ENCODE results near the gene TNFRSF1A.

The TNFRSF1A gene

DNA sequence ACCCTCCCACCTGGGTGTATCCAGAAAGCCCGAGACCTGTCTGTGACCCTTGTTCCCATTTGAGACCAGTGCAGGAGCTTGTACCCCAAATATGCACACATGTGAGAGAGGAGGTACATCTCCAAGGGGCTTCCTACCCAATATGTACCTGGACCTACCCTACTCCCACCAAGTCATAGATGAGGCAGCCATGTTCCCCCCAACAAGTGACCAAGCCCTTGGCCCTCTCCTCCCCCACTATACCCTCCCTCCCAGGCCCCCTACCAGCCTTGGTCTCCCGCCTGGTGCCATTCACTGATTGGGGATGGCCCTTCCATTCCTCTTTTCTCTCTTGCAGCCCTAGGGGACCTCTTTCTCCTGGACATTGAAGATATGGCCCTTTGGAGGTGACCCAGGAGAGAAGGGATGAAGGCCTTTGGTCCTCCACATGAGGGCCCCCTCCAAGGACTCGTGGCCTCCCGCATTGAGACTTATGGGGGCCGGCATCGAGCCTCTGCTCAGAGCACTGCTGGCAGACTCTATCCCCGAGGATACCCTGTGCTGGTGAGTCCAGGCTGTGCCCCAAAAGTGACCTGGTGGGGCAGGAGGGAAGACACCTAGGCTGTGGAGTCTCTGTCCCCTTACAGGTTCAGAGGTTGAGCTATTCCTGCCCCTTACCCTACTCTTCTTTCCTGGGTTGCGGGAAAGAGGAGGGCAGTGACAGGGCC, 29.9 kb downstream of the TNFRSF1A start:
- TF ChIP-seq, protein P1, sequence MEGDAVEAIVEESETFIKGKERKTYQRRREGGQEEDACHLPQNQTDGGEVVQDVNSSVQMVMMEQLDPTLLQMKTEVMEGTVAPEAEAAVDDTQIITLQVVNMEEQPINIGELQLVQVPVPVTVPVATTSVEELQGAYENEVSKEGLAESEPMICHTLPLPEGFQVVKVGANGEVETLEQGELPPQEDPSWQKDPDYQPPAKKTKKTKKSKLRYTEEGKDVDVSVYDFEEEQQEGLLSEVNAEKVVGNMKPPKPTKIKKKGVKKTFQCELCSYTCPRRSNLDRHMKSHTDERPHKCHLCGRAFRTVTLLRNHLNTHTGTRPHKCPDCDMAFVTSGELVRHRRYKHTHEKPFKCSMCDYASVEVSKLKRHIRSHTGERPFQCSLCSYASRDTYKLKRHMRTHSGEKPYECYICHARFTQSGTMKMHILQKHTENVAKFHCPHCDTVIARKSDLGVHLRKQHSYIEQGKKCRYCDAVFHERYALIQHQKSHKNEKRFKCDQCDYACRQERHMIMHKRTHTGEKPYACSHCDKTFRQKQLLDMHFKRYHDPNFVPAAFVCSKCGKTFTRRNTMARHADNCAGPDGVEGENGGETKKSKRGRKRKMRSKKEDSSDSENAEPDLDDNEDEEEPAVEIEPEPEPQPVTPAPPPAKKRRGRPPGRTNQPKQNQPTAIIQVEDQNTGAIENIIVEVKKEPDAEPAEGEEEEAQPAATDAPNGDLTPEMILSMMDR (IDR thresholded peaks at IDR 0.05; ENCODE audit: low read depth, low read length): no peak
- no peak for DNase-seq (ENCODE audit: extremely low read depth, low read depth)

DNA sequence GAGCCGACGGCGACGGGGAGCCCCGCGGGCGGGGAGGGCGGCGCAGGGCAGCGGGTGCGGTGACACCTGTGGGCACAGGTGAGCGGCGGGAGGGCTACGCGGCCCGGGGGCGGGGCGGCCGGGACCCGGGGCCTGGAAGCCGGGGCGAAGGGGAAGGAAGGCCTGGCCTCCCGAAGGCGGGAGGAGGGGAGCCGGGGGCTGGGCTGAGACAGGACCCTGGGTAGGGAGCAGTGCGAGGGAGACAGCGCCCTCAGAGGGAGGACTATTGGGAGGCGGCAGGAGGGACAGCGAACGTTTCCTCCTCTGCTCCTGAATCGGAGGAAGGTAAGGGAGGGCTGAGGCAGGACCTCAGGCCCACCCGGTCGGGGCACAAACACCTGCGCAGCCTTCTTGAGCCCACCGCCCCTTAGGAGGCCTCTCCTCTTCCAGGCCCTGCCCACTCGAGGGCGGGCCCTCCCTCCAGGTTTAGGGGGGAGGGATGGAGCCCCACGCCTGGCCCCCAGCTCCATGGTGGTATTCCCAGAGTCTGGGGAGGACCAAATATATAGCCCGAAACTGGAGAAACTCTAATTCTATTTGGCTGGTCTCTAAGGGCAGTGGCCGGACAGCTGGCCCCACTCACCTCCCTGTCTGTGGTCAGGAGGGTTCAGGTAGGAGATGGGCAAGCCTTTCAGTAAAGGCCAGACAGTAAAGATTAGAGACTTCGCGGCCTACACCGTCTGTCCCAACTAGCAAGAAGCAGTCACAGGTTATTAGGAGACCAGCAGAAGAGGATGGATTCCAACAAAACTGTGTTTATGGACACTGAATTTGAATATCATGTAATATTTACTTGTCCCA, 30.9 kb downstream of the TNFRSF1A start:
- TF ChIP-seq, protein P1 (IDR thresholded peaks at IDR 0.05; ENCODE audit: low read depth, low read length): no peak
- DNase-seq (ENCODE audit: extremely low read depth, low read depth): no peak

DNA sequence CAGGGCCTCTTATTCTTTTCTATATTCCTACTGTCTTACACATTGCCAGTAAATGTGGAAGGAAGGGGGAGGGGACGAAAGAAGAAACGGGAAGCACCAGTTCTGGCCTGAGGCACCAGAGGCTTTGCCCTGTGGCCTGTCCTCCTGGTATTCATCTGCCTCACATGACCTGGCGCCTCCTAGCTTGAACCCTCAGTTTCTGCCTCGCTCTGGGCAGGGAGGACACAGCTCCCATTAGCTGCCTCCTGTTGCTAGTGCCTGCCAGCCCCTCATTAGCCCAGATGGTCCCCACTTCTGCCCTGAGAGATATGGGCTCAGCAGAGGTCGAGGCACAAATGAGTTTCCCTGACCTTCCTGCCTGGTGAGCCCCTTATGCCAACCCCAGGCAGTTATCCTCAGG, 34.3 kb downstream of the TNFRSF1A start:
- TF ChIP-seq, protein P1 (IDR thresholded peaks at IDR 0.05; ENCODE audit: low read depth, low read length): no peak
- DNase-seq (ENCODE audit: extremely low read depth, low read depth): no peak

DNA sequence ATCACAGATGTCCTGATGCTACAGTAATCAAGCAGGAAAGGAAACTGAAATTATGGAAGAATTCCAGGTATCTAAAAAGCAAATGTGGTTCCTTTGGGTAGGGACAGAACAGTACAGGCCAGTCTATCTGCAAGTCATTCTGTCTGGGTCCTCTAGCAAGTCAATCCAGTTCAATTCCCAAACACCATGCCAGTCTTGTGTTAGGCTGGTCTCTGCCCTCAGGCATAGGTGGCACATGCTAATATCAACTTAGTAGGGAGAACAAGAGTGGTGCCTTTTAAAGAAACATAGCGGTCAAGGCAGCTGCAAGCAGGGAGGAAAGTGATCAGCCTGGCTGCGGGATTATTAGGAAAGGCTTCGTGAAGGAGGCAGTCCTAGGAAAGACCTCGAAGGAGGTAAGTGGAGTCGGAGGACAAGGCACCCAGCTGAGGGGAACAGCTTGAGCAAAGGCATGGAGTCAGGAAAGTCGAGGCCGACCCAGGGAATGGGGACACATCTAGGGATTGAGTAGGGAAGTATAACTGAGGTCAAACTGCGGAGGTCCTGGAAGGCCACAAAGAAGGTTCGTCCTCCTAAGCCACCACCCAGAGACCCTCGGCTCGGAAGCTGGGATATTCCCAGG, 35.2 kb downstream of the TNFRSF1A start:
- no peak for DNase-seq (ENCODE audit: extremely low read depth, low read depth)

DNA sequence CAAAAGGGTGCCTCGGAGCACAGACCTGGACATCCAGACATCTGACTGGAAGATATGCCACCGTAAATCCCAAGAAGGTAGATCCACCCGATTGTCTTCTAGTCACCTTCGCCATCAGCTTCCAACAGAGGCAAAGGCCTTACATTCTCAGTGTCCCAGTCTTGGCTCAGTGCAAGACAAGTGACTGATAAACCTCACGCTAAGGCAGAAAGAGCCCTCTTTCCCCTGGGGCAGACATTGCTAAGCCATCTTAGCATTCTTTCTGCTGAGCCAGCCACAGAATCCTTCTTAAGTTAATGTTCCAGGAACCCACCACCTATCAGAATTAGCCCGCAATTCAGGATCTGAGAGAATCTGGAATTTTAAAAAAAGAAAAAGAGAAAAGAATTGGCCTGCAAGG, 35.7 kb downstream of the TNFRSF1A start:
- DNase-seq (ENCODE audit: extremely low read depth, low read depth): no peak
- TF ChIP-seq, protein P1 (IDR thresholded peaks at IDR 0.05; ENCODE audit: low read depth, low read length): no peak

More for the DNA sequence above, 35.2 kb downstream of the TNFRSF1A start:
- TF ChIP-seq, protein P1 (IDR thresholded peaks at IDR 0.05; ENCODE audit: low read depth, low read length): no peak

DNA sequence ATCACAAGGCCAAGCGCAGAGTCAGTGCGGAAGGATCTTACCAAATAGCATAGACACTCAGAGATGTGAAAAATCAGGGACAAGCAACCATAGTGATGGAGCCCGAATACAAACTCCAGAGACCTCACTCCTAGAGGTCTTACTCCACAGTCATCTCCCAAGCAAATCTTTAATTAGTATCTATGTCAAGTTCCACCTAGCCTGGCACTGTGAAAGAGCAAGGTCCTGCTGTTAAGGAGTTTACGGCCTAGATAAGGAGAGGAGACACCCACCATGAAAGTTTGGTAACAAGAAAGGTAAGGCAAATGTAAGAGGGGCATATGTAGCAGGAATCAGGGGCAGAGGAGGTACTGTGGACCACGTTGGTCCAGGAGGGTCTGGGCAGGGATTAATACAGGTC, 38.8 kb downstream of the TNFRSF1A start:
- TF ChIP-seq, protein P1 (IDR thresholded peaks at IDR 0.05; ENCODE audit: low read depth, low read length): no peak
- DNase-seq (ENCODE audit: extremely low read depth, low read depth): no peak

DNA sequence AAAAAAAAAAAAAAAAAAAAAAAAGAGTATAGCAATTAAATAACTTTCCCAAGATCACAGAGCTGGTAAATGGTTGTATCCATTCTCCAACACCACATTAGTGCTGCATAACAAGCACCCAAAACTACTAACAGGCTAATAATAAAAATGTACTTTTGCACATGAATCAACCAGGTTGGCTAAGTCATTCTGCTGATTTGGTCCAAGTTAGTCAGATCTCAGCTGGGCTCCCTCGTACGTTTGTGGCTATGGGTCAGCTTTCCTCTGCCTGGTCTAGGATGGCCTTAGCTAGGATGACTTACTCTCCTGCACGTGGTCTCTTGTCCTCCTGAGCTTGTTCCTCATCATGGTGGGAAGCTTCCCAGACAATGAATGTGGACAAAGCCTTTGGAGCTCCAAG, 39.3 kb downstream of the TNFRSF1A start:
- DNase-seq (ENCODE audit: extremely low read depth, low read depth): no peak
- TF ChIP-seq, protein P1 (IDR thresholded peaks at IDR 0.05; ENCODE audit: low read depth, low read length): no peak

Data from AG09319 (cell line).